Measurements from ENCODE around the gene TMEM209.
A peak's percentile ranks its signal among the peaks of the same experiment; 100 is the strongest.
"Not testable (repeated sequence)": the region's sequence is repeated elsewhere in the genome, so short reads cannot be mapped to it uniquely, and the experiment has no call there.

The TMEM209 gene

GRCh38 chr7:130205084-130205947 lies at the start of gene TMEM209:
TSS of gene TMEM209 (minus strand) at chr7:130205406. CDS start at chr7:130205375, 31 bp downstream.
- DNase-seq (ENCODE audit: low read depth in 2 of 2): peak; percentile 92

- DNase-seq (ENCODE audit: low read depth in 2 of 2): no peak
These were observed 49.3 kb upstream of the TMEM209 start for GRCh38 chr7:130254555-130254954.

GRCh38 chr7:130249626-130250025 lies 44.4 kb upstream of the TMEM209 start:
- not testable (repeated sequence) for DNase-seq (ENCODE audit: low read depth in 2 of 2)

DNA sequence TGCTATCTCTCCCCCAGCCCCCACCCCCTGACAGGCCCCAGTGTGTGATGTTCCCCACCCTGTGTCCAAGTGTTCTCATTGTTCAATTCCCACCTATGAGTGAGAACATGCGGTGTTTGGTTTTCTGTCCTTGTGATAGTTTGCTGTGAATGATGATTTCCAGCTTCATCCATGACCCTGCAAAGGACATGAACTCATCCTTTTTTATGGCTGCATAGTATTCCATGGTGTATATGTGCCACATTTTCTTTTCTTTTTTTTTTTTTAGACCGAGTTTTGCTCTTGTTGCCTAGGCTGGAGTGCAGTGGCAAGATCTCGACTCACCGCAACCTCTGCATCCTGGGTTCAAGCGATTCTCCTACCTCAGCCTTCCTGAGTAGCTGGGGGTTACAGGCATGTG lies 43.6 kb upstream of the TMEM209 start:
- not testable (repeated sequence) for DNase-seq (ENCODE audit: low read depth in 2 of 2)

- DNase-seq (ENCODE audit: low read depth in 2 of 2): not testable (repeated sequence)
These were observed 41.3 kb upstream of the TMEM209 start for GRCh38 chr7:130246491-130246890.

DNA sequence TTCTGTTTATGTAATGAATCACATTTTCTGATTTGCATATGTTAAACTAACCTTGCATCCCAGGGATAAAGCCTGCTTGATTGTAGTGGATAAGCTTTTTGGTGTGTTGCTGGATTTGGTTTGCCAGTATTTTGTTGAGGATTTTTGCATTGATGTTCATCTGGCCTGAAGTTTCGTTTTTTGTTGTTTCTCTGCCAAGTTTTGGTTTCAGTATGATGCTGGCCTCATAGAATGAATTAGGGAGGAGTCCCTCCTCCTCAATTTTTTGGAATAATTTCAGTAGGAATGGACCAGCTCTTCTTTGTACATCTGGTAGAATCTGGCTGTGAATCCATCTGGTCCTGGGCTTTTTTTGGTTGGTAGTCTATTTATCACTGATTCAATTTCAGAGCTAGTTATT lies 38.3 kb upstream of the TMEM209 start:
- DNase-seq (ENCODE audit: low read depth in 2 of 2): not testable (repeated sequence)

DNA sequence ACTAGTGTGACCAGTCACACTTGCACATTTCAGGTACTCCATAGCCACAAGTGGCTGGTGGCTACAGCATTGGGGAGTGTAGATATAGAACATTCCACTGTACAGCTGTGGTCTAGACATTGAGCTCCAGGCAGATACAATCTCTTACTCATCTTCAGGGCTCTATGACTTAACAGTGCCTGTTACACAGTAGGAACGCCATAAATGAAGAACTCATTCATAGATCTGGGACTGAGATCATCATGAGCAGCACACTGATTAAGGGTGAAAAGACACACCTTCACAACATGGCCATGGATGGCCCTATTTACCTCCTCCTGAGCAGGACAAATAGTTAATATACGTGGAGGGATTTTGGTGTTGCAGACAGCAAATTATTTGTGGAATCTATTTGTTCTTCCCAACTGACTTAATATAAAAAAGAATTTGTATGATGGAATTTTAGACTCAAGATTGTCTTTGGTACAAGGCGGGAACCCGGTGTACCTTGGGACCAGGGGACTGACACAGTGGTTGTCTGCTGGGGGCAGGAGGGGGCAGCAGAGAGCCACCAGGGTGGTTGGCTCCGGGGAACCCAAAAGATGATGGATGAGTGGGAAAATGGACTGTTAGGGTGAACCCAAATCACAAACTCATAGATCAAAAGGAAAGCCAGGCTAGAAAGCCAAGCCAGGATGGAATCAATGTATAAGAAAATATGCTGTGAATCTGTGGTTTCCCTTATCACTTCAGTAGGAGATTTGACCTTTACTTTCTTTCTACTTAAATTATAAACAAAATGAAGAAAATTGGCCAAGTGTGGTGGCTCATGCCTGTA lies 37.2 kb upstream of the TMEM209 start:
- peak; percentile 49 to 51 for DNase-seq (ENCODE audit: low read depth in 2 of 2)

DNA sequence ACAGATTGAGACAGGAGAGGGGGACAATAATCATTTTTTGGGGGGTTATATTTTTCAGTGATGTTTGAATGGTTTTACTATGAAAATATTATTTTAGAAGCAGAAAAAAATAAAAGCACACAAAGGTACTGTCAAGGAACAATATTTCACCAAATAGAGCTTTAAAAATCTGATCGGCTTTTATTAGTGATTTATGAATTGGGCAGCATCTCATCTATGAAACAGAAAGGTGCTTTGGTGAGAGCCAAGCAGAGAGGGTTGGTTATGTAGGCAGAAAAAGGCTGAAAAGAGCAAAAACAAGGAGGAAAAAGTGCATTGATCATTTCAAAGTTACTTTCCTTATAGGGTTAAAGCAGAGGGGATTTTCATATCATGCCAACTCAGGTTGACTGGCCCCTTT lies 35.0 kb upstream of the TMEM209 start:
- no peak for DNase-seq (ENCODE audit: low read depth in 2 of 2)

GRCh38 chr7:130236361-130236760 lies 31.2 kb upstream of the TMEM209 start:
- DNase-seq (ENCODE audit: low read depth in 2 of 2): not testable (repeated sequence)

- no peak for DNase-seq (ENCODE audit: low read depth in 2 of 2)
These were observed 28.9 kb upstream of the TMEM209 start for GRCh38 chr7:130234078-130234477.

GRCh38 chr7:130232209-130232608 lies 27.0 kb upstream of the TMEM209 start:
- no peak for DNase-seq (ENCODE audit: low read depth in 2 of 2)

DNA sequence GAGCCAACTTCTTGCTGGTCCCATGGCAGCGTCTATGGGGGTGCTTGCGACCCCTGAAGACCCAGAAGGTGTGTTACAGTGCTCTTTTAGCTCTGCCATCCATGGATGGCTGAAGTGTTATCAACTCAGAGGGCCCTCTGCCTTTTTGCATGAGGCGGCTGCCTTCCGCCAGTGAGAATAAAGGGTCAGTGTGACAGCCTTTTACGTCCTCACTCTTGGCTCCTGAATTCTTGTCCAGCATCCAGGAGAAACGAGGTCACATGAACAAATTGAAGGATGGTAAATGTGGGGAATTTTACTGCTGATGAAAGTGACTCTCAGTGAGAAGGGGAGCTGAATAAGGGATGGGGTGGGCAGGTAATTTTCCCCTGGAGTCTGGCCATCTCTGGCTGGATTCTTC lies 26.6 kb upstream of the TMEM209 start:
- no peak for DNase-seq (ENCODE audit: low read depth in 2 of 2)

GRCh38 chr7:130229981-130230380 lies 24.8 kb upstream of the TMEM209 start:
- not testable (repeated sequence) for DNase-seq (ENCODE audit: low read depth in 2 of 2)

DNA sequence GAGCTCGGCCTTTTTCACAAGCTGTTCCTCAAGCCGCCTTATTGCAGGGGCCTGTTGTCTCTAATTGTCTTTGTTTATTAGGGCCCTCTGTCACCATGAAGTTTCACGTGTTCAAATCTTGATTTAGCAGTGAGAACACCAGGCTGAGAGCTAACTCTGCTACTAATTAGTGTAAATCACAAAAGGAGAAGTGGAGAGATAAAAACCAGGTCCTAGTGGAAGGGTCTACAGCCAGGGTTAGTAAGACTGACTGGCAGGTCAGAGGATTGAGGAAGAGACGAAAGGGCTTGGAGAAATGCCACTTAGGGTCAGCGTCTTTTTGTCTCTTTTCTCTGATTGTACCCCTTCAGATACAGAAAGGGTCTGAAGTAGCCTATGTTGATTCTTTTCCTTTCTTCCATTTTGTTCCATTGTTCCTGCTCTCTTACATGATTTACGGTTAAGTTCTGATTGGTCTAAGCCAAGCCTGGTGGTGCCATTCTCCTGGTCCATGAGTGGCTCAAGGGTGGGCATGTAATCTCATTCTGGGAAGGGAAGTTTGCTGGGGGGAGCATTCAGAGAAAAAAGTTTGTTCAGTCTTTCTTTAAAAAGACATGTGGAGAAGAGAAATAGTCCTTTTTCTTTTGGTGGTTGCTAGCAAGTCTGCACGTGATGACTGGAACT lies 23.8 kb upstream of the TMEM209 start:
- no peak for DNase-seq (ENCODE audit: low read depth in 2 of 2)

DNA sequence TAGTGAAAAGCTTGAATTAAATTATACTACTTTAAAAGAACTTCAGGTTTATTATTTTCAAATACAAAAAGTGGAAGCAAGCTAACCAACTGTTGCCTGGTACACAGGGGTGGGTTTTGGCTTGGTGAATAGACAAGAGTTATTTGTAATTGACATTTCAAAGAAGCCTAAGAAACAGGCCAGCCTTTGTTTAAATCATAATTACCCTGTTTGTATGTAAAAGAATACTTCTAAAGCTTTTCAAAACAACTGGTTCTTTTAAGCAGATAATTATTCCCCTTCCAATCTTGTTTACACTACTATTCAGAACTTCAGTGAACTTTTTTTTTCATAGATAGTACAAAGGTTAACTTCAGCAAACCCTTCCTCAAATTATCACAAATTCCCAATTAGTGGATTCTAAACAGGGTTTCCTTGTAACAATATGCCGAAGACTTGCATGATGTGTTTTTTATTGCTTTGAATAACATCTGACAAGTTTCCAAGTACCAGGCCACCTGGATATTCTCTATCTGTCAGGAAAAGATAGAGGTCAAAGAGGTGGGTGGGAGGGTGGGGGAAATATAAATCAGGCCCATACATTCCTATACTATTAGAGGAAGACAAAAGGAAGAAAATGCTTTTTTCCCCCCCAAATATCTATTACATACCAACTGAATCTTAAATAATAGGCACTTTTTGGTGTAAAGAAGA lies 22.8 kb upstream of the TMEM209 start:
- no peak for DNase-seq (ENCODE audit: low read depth in 2 of 2)

GRCh38 chr7:130226333-130226732 lies 21.1 kb upstream of the TMEM209 start:
- DNase-seq (ENCODE audit: low read depth in 2 of 2): no peak

DNA sequence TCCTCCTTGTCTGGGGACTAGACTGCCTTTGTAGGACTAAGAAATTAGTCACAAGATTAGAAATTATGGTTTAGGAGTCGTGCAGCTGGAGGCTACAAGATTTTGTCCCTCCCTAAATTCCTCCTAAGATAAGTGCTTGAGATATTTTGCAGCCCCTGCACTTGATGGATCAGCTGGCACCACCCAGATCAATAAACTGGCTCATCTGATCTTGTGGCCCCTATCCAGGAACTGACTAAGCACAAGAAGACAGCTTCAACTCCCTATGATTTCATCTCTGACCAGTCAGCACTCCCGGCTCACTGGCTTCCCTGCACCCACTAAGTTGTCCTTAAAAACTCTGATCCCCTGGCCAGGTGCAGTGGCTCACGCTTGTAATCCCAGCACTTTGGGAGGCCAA lies 19.7 kb upstream of the TMEM209 start:
- DNase-seq (ENCODE audit: low read depth in 2 of 2): not testable (repeated sequence)

DNA sequence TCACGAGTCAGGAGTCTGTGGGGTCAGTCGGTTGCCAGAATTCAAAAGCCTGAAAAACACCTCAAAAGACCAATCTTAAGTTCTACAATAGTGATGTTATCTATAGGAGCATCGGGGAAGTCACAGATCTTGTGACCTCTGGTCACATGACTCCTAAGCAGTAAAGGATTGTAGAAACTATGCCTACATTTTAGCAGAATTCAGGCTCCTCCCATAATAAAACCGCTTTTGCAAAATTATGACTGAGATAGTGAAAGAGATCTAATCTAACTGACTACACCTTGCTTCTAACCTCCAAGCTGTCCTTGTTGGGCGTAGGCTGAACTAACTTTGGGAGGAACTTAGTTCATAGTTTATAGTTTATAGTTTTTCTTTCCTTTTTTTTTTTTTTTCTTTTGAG lies 19.0 kb upstream of the TMEM209 start:
- no peak for DNase-seq (ENCODE audit: low read depth in 2 of 2)

DNA sequence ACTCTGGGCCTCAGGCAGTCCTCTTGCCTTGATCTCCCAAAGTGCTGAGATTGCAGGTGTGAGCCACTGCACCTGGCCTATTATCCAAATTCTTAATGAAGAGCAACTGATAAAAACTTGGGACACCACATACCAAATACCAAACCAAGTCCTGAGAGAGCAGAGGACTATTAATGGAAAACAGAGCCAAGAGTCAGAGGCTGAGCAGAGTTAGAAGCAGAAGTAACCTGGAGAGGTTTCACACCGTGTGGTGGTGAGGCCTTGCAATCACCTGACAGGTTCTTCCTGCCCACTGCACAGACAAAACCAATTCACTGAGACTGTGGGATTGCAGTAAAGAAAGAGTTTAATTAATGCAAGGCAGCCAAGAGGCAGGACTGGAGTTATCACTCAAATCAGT lies 18.4 kb upstream of the TMEM209 start:
- no peak for DNase-seq (ENCODE audit: low read depth in 2 of 2)

- DNase-seq (ENCODE audit: low read depth in 2 of 2): no peak
These were observed 16.5 kb upstream of the TMEM209 start for GRCh38 chr7:130221746-130222145.

GRCh38 chr7:130219871-130220270 lies 14.7 kb upstream of the TMEM209 start:
- DNase-seq (ENCODE audit: low read depth in 2 of 2): no peak
